ENCODE results near the gene C1orf94.
A peak's percentile ranks its signal among the peaks of the same experiment; 100 is the strongest.

Gene C1orf94

DNA sequence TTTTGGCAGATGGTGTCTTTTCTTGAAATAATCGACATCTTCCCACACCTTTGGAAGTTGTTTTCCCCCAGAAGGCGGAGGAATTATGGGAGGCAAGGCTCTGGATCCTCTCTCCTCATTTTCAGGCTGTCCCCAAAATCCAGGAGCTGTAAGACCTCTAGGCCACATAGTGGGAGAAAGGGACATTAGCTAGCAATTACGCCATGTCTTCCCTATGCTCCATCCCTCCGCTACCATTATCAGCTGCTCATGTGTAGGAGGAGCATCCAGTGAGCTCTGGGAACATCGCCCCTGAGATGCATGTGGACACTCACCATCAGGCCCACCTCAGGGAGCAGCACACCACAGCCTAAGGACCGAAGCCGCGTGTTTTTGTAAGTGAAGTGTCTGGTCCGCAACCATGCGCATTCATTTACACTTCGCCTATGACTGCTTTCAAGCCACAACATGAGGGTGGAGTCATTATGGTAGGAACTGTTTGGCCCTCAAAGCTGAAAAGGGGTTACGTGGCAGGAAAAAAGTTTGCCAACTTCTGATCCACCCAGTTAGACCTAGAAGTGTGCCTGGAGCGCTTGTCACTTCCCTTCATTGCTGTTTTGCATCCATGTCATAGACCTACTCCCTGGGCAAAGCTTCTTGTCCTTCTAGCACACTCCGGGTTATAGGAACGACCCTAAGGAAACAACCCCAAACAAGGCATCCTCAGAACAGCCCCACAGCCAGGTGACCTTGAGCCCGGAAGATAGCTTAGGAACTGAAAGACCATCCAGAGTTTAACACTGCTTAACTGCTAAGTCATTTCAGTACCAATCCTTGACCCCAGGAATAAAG is 85.5 kb downstream of the C1orf94 start:
- 95% methylated on average over 13 of the region's 16 CpGs for WGBS (ENCODE audit: insufficient coverage)

GRCh38 chr1:34262921-34263320 is 86.2 kb downstream of the C1orf94 start:
- WGBS (ENCODE audit: insufficient coverage), result 76% methylated on average over 7 of the region's 7 CpGs

More for the DNA sequence above, 85.5 kb downstream of the C1orf94 start:
- Histone ChIP-seq H3K9me3 (ENCODE audit: control extremely low read depth in 1 of 5, control insufficient read depth in 4 of 5, insufficient read depth in 2 of 5, low read depth in 1 of 5, low read length in 4 of 5) (no peaks in the 10 kb centered on the region), H3K36me3 (ENCODE audit: control insufficient read depth in 4 of 4, insufficient read depth in 4 of 4, low read length in 3 of 4) (no peaks in the 10 kb centered on the region), H3K4me3 (ENCODE audit: control insufficient read depth in 1 of 7, extremely low read depth in 1 of 7, insufficient read depth in 4 of 7, low read depth in 2 of 7, low read length in 6 of 7) (no peak overlapping the region), H3K27me3 (replicated peaks in 2 of 5; ENCODE audit: control insufficient read depth in 4 of 5, insufficient read depth in 5 of 5, low read length in 4 of 5) (peaks cover 0 to 31% (median 8%) of the 10 kb centered on the region in 5 experiments), H3K27ac (ENCODE audit: insufficient read depth in 1 of 2, low read depth in 1 of 2, low read length in 2 of 2, poor library complexity in 1 of 2, severe bottlenecking in 2 of 2) (no peak overlapping the region), H3K4me1 (ENCODE audit: control extremely low read depth in 1 of 4, control insufficient read depth in 4 of 4, insufficient read depth in 4 of 4, low read length in 3 of 4) (no peaks in the 10 kb centered on the region)
- POLR2A ChIA-PET, result no interaction called here
- no peak for DNase-seq
- CTCF ChIA-PET, result no interaction called here

GRCh38 chr1:34263406-34263805 is 86.7 kb downstream of the C1orf94 start:
- H3K9me3 ChIP-seq (ENCODE audit: control extremely low read depth in 1 of 5, control insufficient read depth in 4 of 5, insufficient read depth in 2 of 5, low read depth in 1 of 5, low read length in 4 of 5), result no peaks in the 10 kb centered on the region
- peak overlapping the region in 1 of 7 experiments; percentile 1 for H3K4me3 ChIP-seq (ENCODE audit: control insufficient read depth in 1 of 7, extremely low read depth in 1 of 7, insufficient read depth in 4 of 7, low read depth in 2 of 7, low read length in 6 of 7)
- no peak overlapping the region for H3K27ac ChIP-seq (ENCODE audit: insufficient read depth in 1 of 2, low read depth in 1 of 2, low read length in 2 of 2, poor library complexity in 1 of 2, severe bottlenecking in 2 of 2)
- H3K27me3 ChIP-seq (replicated peaks in 2 of 5; ENCODE audit: control insufficient read depth in 4 of 5, insufficient read depth in 5 of 5, low read length in 4 of 5), result peaks cover 0 to 42% (median 10%) of the 10 kb centered on the region in 5 experiments
- WGBS (ENCODE audit: insufficient coverage), result 75% methylated on average over 1 of the region's 4 CpGs
- POLR2A ChIA-PET, result no interaction called here
- no peaks in the 10 kb centered on the region for H3K36me3 ChIP-seq (ENCODE audit: control insufficient read depth in 4 of 4, insufficient read depth in 4 of 4, low read length in 3 of 4)
- DNase-seq, result no peak
- CTCF ChIA-PET, result no interaction called here
- H3K4me1 ChIP-seq (ENCODE audit: control extremely low read depth in 1 of 4, control insufficient read depth in 4 of 4, insufficient read depth in 4 of 4, low read length in 3 of 4), result no peaks in the 10 kb centered on the region

More at GRCh38 chr1:34262921-34263320, 86.2 kb downstream of the C1orf94 start:
- no peak for DNase-seq
- H3K27ac ChIP-seq (ENCODE audit: insufficient read depth in 1 of 2, low read depth in 1 of 2, low read length in 2 of 2, poor library complexity in 1 of 2, severe bottlenecking in 2 of 2), result no peak overlapping the region
- peaks cover 0 to 38% (median 9%) of the 10 kb centered on the region in 5 experiments for H3K27me3 ChIP-seq (replicated peaks in 2 of 5; ENCODE audit: control insufficient read depth in 4 of 5, insufficient read depth in 5 of 5, low read length in 4 of 5)
- CTCF ChIA-PET, result no interaction called here
- POLR2A ChIA-PET, result no interaction called here
- no peaks in the 10 kb centered on the region for H3K36me3 ChIP-seq (ENCODE audit: control insufficient read depth in 4 of 4, insufficient read depth in 4 of 4, low read length in 3 of 4)
- peak overlapping the region in 1 of 7 experiments; percentile 1 for H3K4me3 ChIP-seq (ENCODE audit: control insufficient read depth in 1 of 7, extremely low read depth in 1 of 7, insufficient read depth in 4 of 7, low read depth in 2 of 7, low read length in 6 of 7)
- H3K4me1 ChIP-seq (ENCODE audit: control extremely low read depth in 1 of 4, control insufficient read depth in 4 of 4, insufficient read depth in 4 of 4, low read length in 3 of 4), result no peaks in the 10 kb centered on the region
- H3K9me3 ChIP-seq (ENCODE audit: control extremely low read depth in 1 of 5, control insufficient read depth in 4 of 5, insufficient read depth in 2 of 5, low read depth in 1 of 5, low read length in 4 of 5), result no peaks in the 10 kb centered on the region

GRCh38 chr1:34265396-34265795 is 88.7 kb downstream of the C1orf94 start:
- H3K4me1 ChIP-seq (ENCODE audit: control extremely low read depth in 1 of 4, control insufficient read depth in 4 of 4, insufficient read depth in 4 of 4, low read length in 3 of 4), result no peaks in the 10 kb centered on the region
- 100% methylated on average over 1 of the region's 3 CpGs for WGBS (ENCODE audit: insufficient coverage)
- no peaks in the 10 kb centered on the region for H3K36me3 ChIP-seq (ENCODE audit: control insufficient read depth in 4 of 4, insufficient read depth in 4 of 4, low read length in 3 of 4)
- DNase-seq, result no peak
- peaks cover 0 to 44% (median 8%) of the 10 kb centered on the region in 5 experiments for H3K27me3 ChIP-seq (replicated peaks in 2 of 5; ENCODE audit: control insufficient read depth in 4 of 5, insufficient read depth in 5 of 5, low read length in 4 of 5)
- H3K4me3 ChIP-seq (ENCODE audit: control insufficient read depth in 1 of 7, extremely low read depth in 1 of 7, insufficient read depth in 4 of 7, low read depth in 2 of 7, low read length in 6 of 7), result no peak overlapping the region
- ChIA-PET POLR2A (no interaction called here), CTCF (no interaction called here)
- H3K9me3 ChIP-seq (ENCODE audit: control extremely low read depth in 1 of 5, control insufficient read depth in 4 of 5, insufficient read depth in 2 of 5, low read depth in 1 of 5, low read length in 4 of 5), result no peaks in the 10 kb centered on the region
- no peak overlapping the region for H3K27ac ChIP-seq (ENCODE audit: insufficient read depth in 1 of 2, low read depth in 1 of 2, low read length in 2 of 2, poor library complexity in 1 of 2, severe bottlenecking in 2 of 2)

DNA sequence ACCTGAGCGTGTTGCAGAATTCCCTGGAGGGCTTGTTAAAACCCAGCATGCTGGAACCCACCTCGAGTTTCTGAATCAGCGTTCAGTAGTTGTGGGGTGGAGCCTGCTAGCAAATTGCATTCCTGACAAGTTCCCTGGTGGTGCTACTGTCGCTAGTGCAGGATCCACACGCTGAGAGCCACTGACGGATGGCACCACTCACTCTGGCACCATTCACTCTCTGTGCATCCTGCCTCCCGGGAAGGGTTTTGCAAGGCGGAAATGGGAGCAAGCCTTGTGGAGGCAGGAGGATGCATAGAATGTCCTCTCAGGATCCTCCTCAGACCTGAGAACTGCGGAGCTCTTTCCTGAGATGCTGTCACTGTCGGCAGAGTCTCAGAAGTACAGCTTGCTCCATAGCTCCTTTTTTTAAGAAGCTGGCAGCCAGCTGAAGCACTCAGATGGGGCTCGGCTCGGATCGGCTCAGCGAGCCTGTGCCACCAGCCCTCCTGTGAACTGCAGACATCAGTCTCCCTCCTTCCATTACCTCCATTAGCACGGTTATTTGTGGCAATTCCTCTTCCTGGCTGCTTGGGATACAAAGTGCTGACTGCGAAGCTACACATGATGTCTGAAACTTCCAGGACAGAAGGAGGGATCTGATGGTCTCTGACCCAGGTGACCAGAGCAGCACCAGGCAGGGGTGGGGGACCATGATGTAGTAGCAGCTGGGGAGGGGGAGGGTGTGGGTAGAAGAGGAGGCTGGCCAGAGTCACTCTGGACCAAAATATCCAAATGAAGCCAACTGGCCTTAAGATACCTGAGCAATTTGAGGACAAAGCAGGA is 89.6 kb downstream of the C1orf94 start:
- WGBS (ENCODE audit: insufficient coverage), result 27% methylated on average over 16 of the region's 16 CpGs
- DNase-seq, result no peak
- ChIA-PET POLR2A (no interaction called here), CTCF (no interaction called here)
- no peaks in the 10 kb centered on the region for H3K36me3 ChIP-seq (ENCODE audit: control insufficient read depth in 4 of 4, insufficient read depth in 4 of 4, low read length in 3 of 4)
- no peaks in the 10 kb centered on the region for H3K9me3 ChIP-seq (ENCODE audit: control extremely low read depth in 1 of 5, control insufficient read depth in 4 of 5, insufficient read depth in 2 of 5, low read depth in 1 of 5, low read length in 4 of 5)
- H3K27ac ChIP-seq (ENCODE audit: insufficient read depth in 1 of 2, low read depth in 1 of 2, low read length in 2 of 2, poor library complexity in 1 of 2, severe bottlenecking in 2 of 2), result no peak overlapping the region
- no peaks in the 10 kb centered on the region for H3K4me1 ChIP-seq (ENCODE audit: control extremely low read depth in 1 of 4, control insufficient read depth in 4 of 4, insufficient read depth in 4 of 4, low read length in 3 of 4)
- no peak overlapping the region for H3K4me3 ChIP-seq (ENCODE audit: control insufficient read depth in 1 of 7, extremely low read depth in 1 of 7, insufficient read depth in 4 of 7, low read depth in 2 of 7, low read length in 6 of 7)
- H3K27me3 ChIP-seq (replicated peaks in 2 of 5; ENCODE audit: control insufficient read depth in 4 of 5, insufficient read depth in 5 of 5, low read length in 4 of 5), result peaks cover 0 to 42% (median 8%) of the 10 kb centered on the region in 5 experiments

DNA sequence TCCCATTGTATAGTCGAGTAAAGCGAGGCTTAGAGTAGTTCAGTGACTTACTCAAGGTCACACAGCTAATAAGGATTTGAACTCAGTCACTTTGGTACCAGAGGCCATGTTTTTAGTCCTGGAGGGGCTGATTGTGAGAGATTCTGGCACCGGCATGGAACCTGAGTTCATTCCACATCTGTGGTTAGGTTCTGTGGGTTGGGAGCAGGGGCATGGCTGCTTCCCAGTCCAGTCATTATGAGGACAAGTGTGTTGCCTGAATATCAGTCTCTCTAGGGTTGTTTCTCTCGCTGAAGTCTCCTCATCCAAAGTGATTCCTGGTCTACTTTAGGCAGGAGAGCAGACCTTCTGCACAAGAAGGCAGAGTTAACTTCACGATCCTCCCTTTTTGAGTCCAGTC is 90.6 kb downstream of the C1orf94 start:
- CTCF ChIA-PET, result no interaction called here
- Histone ChIP-seq H3K36me3 (ENCODE audit: control insufficient read depth in 4 of 4, insufficient read depth in 4 of 4, low read length in 3 of 4) (no peaks in the 10 kb centered on the region), H3K4me3 (ENCODE audit: control insufficient read depth in 1 of 7, extremely low read depth in 1 of 7, insufficient read depth in 4 of 7, low read depth in 2 of 7, low read length in 6 of 7) (no peak overlapping the region), H3K9me3 (ENCODE audit: control extremely low read depth in 1 of 5, control insufficient read depth in 4 of 5, insufficient read depth in 2 of 5, low read depth in 1 of 5, low read length in 4 of 5) (no peaks in the 10 kb centered on the region), H3K4me1 (ENCODE audit: control extremely low read depth in 1 of 4, control insufficient read depth in 4 of 4, insufficient read depth in 4 of 4, low read length in 3 of 4) (no peaks in the 10 kb centered on the region), H3K27ac (ENCODE audit: insufficient read depth in 1 of 2, low read depth in 1 of 2, low read length in 2 of 2, poor library complexity in 1 of 2, severe bottlenecking in 2 of 2) (no peak overlapping the region), H3K27me3 (replicated peaks in 2 of 5; ENCODE audit: control insufficient read depth in 4 of 5, insufficient read depth in 5 of 5, low read length in 4 of 5) (peaks cover 0 to 42% (median 8%) of the 10 kb centered on the region in 5 experiments)
- POLR2A ChIA-PET, result no interaction called here
- DNase-seq, result no peak
- 60% methylated on average over 1 of the region's 5 CpGs for WGBS (ENCODE audit: insufficient coverage)

Data from common myeloid progenitor, CD34-positive (primary cell).